MCF 10A (cell line): ENCODE measurements around the gene SYNE1. TPM values are rescaled to one million over a fixed set of nuclear protein-coding genes. Genes with fewer than 3 reads are reported as not detected.

ENCODE experiments used
- BruUV-seq: library from RNA; stranded (reverse); fragments of 400-500 nt; replicated peaks from 2 replicates; lab custom pipeline; 2021; lab: Mats Ljungman, UMichigan
- CTCF ChIA-PET: fragments of 300-600 bp; sonication (Branson Sonifier 250); formaldehyde crosslinking; extraction: SDS; loops from one replicate; lab custom pipeline; 2021; ENCODE audit warnings: antibody characterized with exemption, inconsistent platforms; lab: Yijun Ruan, JAX
- POLR2A ChIA-PET: fragments of 300-600, 350-650 bp; sonication (Branson Sonifier 250); formaldehyde crosslinking; extraction: SDS; loops from one replicate; lab custom pipeline; 2020; ENCODE audit warnings: antibody characterized with exemption, inconsistent platforms; lab: Yijun Ruan, JAX
- DNase-seq: peaks from one replicate; pipeline ENCODE4 v3.0.0-alpha.2; 2018; ENCODE audit not compliant: unreplicated experiment
- H3K27ac Mint-ChIP-seq: one replicate; pipeline ENCODE4 v1.8.0; 2022; ENCODE audit warnings: mild to moderate bottlenecking, low read depth, mixed read lengths; ENCODE audit not compliant: unreplicated experiment
- H3K27me3 Mint-ChIP-seq: one replicate; pipeline ENCODE4 v1.8.0; 2022; ENCODE audit warnings: mixed read lengths; ENCODE audit not compliant: insufficient read depth, unreplicated experiment
- H3K36me3 Mint-ChIP-seq: one replicate; pipeline ENCODE4 v1.8.0; 2022; ENCODE audit warnings: mild to moderate bottlenecking, moderate library complexity, mixed read lengths; ENCODE audit not compliant: insufficient read depth, unreplicated experiment
- H3K4me1 Mint-ChIP-seq: one replicate; pipeline ENCODE4 v1.8.0; 2022; ENCODE audit warnings: mixed read lengths; ENCODE audit not compliant: insufficient read depth, unreplicated experiment
- H3K4me3 Mint-ChIP-seq: one replicate; pipeline ENCODE4 v1.8.0; 2022; ENCODE audit warnings: mild to moderate bottlenecking, moderate library complexity, mixed read lengths; ENCODE audit not compliant: unreplicated experiment
- H3K9me3 Mint-ChIP-seq: one replicate; pipeline ENCODE4 v1.8.0; 2022; ENCODE audit warnings: mixed read lengths; ENCODE audit not compliant: unreplicated experiment
- CTCF ChIP-seq: fragments of 200-600 bp; IDR thresholded peaks from one replicate; pipeline ENCODE4 v1.8.0; 2022; ENCODE audit warnings: antibody characterized with exemption, mild to moderate bottlenecking; ENCODE audit not compliant: unreplicated experiment
- intact Hi-C: fragments of 100-400 bp; cut with micrococcal nuclease; formaldehyde crosslinking; loops from 2 replicates; pipeline ENCODE4 v1.14.1; 2022
- total RNA-seq: library from RNA; stranded (reverse); gene quantifications from 2 replicates; pipeline ENCODE4 v1.2.3, GENCODE V29; 2022

The SYNE1 gene
- total RNA-seq, 1 experiment from 2014 or later: 25.4 TPM

- Mint-ChIP-seq H3K36me3 (peaks cover 19% of the 10 kb centered on the region), H3K4me3 (no peak overlapping the region), H3K27ac (peak overlapping the region; percentile 75), H3K27me3 (no peaks in the 10 kb centered on the region), H3K4me1 (peaks cover 26% of the 10 kb centered on the region), H3K9me3 (no peaks in the 10 kb centered on the region)
- no TSS peak for BruUV-seq
- intact Hi-C loops: no loop called here
- TF ChIP-seq CTCF: no peak
- CTCF ChIA-PET: interaction anchor here (0.7 to 3.8 kb wide), 7 partner anchors 19 to 597 kb away, joined by 3 to 23 read pairs (median 5); no protein-coding TSS in a partner anchor
- POLR2A ChIA-PET: interaction anchor here (0.7 to 4.7 kb wide), 10 partner anchors 14 to 176 kb away, joined by 3 to 40 read pairs (median 4); no protein-coding TSS in a partner anchor
- peak; percentile 34 for DNase-seq
Observed at GRCh38 chr6:152273002-152273401, 364.2 kb downstream of the SYNE1 start.

- no TSS peak for BruUV-seq
- CTCF ChIA-PET: interaction anchor here (0.5 to 3.8 kb wide), 7 partner anchors 25 to 793 kb away, joined by 3 to 23 read pairs (median 3); no protein-coding TSS in a partner anchor
- DNase-seq: no peak
- no peak for TF ChIP-seq CTCF
- H3K27ac Mint-ChIP-seq: peak overlapping the region; percentile 75
- intact Hi-C loops: loop anchor here (1.0 kb wide), 1 partner anchor 66 kb away; no protein-coding TSS in a partner anchor
- no peaks in the 10 kb centered on the region for H3K9me3 Mint-ChIP-seq
- peaks cover 26% of the 10 kb centered on the region for H3K4me1 Mint-ChIP-seq
- no peak overlapping the region for H3K4me3 Mint-ChIP-seq
- POLR2A ChIA-PET: interaction anchor here (0.7 to 4.7 kb wide), 11 partner anchors 13 to 820 kb away, joined by 3 to 40 read pairs (median 4); partner anchors contain the start of gene RMND1
- peaks cover 14% of the 10 kb centered on the region for H3K36me3 Mint-ChIP-seq
- H3K27me3 Mint-ChIP-seq: no peaks in the 10 kb centered on the region
Observed at GRCh38 chr6:152272486-152272885, 364.7 kb downstream of the SYNE1 start.

- BruUV-seq: no TSS peak
- DNase-seq: peak; percentile 51
- Mint-ChIP-seq H3K27ac (peak overlapping the region; percentile 75), H3K36me3 (peaks cover 8% of the 10 kb centered on the region), H3K4me3 (peak overlapping the region; percentile 57), H3K27me3 (no peaks in the 10 kb centered on the region), H3K4me1 (peaks cover 26% of the 10 kb centered on the region), H3K9me3 (no peaks in the 10 kb centered on the region)
- no peak for TF ChIP-seq CTCF
- intact Hi-C loops: loop anchor here (1.0 kb wide), 1 partner anchor 66 kb away; no protein-coding TSS in a partner anchor
- ChIA-PET CTCF (interaction anchor here (0.5 to 3.8 kb wide), 9 partner anchors 23 to 793 kb away, joined by 3 to 23 read pairs (median 3); no protein-coding TSS in a partner anchor), POLR2A (interaction anchor here (1.0 to 4.7 kb wide), 6 partner anchors 13 to 820 kb away, joined by 3 to 40 read pairs (median 4); partner anchors contain the start of gene RMND1)
Observed at GRCh38 chr6:152271776-152272464, 365.2 kb downstream of the SYNE1 start.
